GM12801 (cell line): ENCODE data around the gene GHRHR.

ENCODE experiments used
- TF ChIP-seq, protein P1 (sequence below): IDR thresholded peaks from one replicate; pipeline ENCODE4 v1.5.1; 2011; ENCODE audit warnings: control low read depth; ENCODE audit not compliant: insufficient read length; ENCODE audit errors: extremely low read depth

The GHRHR gene

DNA sequence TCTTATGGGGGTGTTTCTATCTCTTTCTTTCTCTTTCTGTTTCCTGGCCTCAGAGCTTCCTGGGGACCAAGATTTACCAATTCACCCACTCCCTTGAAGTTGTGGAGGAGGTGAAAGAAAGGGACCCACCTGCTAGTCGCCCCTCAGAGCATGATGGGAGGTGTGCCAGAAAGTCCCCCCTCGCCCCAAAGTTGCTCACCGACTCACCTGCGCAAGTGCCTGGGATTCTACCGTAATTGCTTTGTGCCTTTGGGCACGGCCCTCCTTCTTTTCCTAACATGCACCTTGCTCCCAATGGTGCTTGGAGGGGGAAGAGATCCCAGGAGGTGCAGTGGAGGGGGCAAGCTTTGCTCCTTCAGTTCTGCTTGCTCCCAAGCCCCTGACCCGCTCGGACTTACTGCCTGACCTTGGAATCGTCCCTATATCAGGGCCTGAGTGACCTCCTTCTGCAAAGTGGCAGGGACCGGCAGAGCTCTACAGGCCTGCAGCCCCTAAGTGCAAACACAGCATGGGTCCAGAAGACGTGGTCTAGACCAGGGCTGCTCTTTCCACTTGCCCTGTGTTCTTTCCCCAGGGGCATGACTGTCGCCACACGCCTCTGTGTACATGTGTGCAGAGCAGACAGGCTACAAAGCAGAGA, 39.9 kb upstream of the GHRHR start:
- TF ChIP-seq, protein P1, sequence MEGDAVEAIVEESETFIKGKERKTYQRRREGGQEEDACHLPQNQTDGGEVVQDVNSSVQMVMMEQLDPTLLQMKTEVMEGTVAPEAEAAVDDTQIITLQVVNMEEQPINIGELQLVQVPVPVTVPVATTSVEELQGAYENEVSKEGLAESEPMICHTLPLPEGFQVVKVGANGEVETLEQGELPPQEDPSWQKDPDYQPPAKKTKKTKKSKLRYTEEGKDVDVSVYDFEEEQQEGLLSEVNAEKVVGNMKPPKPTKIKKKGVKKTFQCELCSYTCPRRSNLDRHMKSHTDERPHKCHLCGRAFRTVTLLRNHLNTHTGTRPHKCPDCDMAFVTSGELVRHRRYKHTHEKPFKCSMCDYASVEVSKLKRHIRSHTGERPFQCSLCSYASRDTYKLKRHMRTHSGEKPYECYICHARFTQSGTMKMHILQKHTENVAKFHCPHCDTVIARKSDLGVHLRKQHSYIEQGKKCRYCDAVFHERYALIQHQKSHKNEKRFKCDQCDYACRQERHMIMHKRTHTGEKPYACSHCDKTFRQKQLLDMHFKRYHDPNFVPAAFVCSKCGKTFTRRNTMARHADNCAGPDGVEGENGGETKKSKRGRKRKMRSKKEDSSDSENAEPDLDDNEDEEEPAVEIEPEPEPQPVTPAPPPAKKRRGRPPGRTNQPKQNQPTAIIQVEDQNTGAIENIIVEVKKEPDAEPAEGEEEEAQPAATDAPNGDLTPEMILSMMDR = no peak

DNA sequence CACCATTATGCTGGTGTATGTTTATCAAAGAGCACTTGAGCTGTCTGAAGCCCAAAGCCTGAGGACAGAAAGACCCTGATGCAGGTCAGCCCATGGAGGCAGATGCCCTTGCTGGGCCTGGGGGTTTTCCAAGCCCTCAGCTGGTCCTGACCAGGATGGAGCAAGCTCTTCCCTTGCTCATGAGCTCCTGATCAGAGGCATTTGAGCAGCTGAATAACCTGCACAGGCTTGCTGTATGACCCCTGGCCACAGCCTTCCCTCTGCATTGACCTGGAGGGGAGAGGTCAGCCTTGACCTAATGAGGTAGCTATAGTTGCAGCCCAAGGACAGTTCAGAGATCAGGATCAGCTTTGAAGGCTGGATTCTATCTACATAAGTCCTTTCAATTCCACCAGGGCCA, 39.1 kb upstream of the GHRHR start:
- TF ChIP-seq, protein P1 = no peak

DNA sequence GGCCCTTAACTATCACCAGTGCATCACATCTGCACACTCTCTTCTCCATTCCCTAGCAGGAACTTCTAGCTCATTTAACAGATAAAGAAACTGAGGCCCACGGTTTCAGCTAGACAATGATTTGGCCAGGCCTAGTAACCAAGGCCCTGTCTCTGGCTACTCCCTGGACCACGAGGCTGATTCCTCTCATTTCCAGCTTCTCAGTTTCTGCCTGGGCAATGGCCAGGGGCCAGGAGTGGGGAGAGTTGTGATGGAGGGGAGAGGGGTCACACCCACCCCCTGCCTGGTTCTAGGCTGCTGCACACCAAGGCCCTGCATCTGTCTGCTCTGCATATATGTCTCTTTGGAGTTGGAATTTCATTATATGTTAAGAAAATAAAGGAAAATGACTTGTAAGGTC, 38.6 kb upstream of the GHRHR start:
- TF ChIP-seq, protein P1 = no peak

DNA sequence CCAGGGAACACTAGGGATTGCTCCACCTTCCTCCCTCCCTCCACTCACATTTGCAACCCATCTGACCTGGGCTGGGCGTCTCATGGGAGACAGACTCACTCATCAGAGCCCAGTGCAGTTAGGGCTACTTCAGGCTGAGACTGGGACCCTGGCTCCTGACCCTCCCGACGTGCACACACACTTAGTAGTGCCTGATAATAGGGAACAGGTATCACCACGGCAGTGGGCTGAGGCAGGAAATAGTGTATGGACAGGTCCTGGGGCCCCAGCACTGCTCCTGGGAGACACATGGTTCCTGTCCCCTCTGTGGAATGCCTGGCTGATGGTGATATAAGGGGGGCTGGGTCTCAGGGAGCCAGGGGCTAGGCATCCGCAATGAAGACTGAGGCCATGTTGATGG, 37.8 kb upstream of the GHRHR start:
- TF ChIP-seq, protein P1 = no peak

DNA sequence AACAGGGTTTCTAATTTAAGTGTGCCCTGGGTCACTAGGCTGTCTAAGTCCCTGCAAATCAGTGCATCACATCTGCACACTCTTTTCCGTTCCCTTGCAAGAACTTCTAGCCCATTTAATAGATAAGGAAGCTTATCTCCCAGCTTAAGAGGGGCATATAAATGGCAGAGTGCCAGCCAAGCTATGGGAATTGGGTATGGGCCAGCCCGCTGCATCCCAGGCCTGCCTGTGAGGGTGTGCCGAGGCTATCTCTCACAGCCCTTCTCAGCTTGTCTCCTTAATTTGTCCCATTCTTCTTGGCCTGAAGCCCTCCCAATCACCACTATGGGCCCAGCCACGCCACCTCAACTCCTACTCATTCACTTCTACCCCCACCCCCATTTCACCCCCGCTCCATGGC, 37.4 kb upstream of the GHRHR start:
- TF ChIP-seq, protein P1 = no peak

DNA sequence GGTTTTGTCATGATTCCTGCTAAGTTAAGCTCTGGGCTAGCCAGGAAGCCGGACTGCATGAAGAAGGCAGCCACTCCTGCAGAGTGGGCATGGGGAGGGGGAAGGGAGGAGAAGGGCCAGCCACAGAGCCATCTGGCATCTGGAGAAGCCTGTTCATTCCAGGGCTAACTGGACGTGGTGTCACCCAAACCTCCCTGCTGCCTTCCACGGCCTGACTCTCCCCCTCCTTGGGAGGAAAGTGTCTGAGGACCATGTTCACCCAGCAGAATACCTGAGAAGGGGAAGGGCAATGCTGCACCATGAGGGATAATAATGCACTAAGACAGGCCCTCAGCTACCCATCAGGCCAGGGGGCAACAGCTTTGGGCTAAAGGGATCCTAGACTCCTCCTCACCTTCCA, 36.7 kb upstream of the GHRHR start:
- TF ChIP-seq, protein P1 = no peak

DNA sequence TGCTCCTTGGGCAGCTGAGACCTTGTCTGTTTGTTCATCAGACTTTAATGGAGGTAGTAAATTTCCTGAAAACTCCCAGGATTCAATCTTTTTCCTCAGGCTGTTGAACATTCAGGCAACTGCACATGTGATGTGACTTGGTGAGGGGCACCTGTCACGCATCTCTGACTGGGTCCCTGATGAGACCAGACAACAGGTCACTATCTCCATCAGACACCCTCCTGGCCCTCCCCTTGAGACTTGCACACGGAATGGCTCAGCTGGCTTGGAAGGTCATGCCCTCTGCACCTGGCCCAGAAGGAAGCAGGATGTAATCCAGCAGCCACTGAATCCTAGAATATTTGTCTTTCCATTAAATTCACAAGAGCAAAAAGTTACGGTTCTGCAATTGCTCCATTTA, 36.2 kb upstream of the GHRHR start:
- TF ChIP-seq, protein P1 = no peak
